ENCODE measurements around the gene MSH5.
"Not testable (repeated sequence)": the region's sequence is repeated elsewhere in the genome, so short reads cannot be mapped to it uniquely, and the experiment has no call there.

Gene MSH5

DNA sequence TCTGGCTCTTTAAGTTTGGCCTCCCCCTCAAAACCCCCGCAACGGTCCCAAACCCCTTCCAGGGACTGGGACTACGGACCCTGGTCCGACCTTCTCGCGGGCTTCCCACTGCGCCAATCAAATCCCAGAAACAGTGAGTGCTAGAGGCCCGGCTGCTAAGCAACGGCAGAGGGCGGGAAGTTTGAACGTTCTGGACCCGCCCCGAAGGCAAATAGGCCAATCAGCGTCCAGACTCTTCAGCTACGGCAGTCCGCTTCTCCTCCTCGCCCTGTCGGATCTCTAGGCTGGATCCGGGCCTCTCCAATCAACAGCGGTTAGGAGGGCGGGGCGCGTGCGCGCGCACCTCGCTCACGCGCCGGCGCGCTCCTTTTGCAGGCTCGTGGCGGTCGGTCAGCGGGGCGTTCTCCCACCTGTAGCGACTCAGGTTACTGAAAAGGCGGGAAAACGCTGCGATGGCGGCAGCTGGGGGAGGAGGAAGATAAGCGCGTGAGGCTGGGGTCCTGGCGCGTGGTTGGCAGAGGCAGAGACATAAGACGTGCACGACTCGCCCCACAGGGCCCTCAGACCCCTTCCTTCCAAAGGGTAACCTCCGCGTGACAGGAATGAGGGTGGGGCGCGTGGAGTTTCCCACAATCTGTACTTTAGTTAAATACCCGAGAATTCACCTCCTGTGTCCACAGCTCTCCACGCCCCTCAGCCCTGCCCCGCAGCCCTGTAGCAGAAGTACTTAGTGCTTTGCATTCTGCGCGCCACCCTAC is at the start of gene MSH5:
Gene MSH5, plus strand, starts transcription at position 367 of the 758 bp plus-strand sequence. CDS start 462 bp downstream, outside the sequence.
- DNase-seq (ENCODE audit: low read depth, low spot score): peak; percentile 88

DNA sequence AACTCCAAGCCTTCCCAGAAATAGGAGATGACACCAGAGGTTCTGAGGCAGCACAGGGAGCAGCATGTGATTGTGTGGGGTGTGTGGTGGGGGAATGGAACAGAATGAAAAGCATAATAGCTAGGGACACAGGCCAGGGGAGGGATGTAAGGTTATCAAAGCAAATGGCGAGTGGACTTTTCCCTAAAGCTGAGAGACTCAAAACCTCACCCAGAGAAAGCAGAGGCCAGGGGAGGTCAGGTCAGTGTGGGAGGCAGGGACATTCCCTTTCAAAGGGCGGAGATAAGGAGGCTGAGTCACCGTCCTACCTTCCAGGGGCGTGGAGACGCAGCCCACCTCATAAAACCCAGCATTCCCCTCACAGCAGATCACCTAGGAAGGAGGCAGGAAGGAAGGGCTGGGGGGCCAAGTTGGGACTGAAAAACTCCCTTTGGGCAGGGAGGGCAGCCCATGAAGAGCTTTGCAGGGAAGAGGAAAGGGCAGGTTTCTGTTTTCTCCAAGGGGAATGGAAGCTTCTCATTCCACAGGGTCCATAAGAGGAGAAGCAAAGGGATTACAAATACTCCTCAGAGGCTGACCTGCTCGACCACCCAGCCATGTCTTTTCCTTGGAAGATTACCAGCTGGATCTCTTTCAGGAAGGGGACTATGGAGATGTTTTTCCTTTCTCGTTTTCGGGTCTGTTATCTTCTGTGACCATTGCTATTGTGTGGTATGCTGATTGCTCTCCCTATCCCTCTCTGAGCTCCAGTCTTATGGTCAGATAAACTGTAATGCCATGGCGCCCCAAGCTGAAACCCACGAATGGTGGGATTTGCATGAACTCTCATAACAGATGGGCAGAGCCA is 49.4 kb upstream of the MSH5 start:
- DNase-seq (ENCODE audit: low read depth, low spot score): no peak

DNA sequence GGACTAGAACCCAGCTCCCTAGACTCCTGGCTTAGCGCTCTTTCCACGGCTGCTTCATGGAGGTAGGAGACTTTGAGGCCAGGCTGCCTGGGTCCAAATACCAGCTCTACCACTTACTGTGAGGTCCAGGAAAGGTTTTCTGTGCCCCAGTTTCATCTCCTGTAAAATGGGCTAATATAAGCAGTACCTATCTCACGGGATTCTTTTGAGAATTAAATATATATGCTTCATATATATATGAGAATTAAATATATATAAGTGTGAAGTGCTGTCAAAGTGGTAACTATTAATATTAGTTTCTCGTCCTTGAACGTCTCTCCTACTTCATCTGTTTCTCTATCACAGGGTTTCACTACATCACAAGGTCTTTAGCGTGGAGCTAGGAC is 48.7 kb upstream of the MSH5 start:
- no peak for DNase-seq (ENCODE audit: low read depth, low spot score)

- DNase-seq (ENCODE audit: low read depth, low spot score): no peak
These were observed 48.2 kb upstream of the MSH5 start for GRCh38 chr6:31691564-31692108.

DNA sequence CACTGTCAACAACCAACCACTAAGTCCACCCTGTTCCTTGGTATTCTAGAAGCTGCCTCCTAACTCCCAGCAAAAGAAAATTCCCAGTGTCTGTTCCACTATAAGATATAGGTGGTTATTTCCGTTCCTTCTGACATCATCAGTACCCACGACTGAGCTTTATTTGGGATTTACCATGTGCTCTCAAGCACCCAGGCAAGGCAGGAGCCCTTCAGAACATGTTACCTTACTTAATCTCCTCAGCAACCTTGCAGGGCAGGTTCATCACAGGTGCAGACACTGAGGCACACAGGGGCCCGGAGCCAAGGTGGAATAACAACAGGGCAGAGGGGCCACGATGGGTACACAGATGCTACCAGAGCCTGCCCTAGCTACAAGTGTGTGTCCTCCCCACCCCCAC is 47.5 kb upstream of the MSH5 start:
- no peak for DNase-seq (ENCODE audit: low read depth, low spot score)

GRCh38 chr6:31692886-31693285 is 46.9 kb upstream of the MSH5 start:
- DNase-seq (ENCODE audit: low read depth, low spot score): no peak

DNA sequence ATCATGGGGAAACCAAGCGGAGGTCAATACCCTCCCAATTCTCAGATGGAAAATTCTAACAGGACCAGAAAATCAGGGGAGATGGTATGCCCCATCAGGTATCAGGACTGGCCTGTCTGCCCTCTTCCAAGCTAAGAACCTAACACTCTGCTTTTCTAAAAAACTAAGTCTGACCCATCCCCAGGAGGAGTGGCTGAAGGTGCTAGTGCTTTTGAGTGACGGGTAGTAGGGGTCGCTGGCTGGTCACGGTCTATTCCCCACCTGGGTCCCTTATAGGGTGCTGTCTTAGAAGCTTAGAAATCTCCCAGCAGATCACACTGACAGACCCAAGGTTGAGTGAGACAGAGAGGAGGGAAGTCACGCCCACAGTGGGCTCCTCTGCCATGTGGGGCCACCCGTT is 46.3 kb upstream of the MSH5 start:
- DNase-seq (ENCODE audit: low read depth, low spot score): no peak

GRCh38 chr6:31697555-31697954 is 42.2 kb upstream of the MSH5 start:
- no peak for DNase-seq (ENCODE audit: low read depth, low spot score)

DNA sequence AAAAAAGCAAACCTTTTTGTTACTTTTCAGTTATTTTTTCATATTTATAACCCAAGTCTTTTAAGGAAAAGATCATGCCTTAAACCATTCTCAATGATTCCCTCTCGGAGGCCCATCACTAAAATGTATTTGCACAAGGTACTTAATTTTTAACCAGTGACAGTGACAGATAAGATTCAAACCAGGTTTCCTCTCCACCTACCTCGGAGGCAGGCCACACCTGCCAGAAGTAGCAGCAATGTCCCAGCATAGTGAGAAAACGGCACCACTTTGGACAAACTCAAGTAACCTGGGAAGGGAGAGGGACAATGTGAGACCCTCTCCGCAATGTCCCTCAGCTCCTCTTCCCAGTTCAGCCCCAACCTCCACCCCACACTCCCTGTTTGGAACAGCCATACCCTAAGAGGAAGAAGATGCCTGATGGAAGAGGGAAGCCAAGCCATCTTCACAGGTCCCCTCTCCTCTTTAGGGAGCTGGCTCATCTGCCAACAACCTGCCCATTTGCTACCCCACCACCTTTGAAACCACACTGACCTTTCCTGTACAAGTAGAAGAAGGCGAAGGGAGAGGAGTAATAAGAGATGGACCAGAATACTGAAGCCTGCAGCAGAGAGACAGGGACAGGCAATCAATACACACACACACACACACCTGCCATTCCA is 38.9 kb upstream of the MSH5 start:
- DNase-seq (ENCODE audit: low read depth, low spot score): no peak

DNA sequence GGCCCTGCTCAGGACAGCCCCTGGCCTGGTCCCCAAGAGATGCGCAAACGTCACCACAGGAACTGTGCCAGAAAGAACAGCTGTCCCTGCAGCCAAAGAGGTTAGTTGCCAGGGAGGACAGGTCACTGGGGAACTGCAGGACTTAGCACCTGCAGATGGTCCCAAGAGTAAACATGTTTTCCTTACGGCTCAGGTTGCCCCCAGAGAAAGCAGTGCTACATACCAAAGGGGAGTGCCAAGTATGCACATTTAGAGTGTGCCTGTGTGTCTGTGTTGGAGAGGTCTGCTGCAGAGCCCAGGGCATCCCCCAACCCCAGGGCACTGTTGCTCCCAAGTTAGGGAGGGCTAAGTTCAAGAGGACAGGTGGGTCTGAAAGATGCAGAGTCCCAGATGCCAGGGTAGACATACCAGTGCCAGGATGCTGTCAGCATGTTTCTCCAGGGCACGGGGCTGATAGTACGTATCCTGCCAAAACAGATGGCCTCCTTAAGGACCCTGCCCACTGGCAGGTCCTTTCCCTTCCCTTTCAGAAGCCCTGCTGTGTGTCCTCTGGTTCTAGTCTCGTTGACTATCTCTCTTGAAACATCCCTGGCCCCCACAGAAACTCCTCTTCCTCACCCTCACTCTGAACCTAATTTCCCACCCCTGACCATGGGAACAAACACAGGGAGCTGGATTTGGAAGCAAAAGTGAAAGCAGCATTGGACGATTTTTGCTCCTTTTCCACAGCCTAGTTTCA is 38.0 kb upstream of the MSH5 start:
- no peak for DNase-seq (ENCODE audit: low read depth, low spot score)

DNA sequence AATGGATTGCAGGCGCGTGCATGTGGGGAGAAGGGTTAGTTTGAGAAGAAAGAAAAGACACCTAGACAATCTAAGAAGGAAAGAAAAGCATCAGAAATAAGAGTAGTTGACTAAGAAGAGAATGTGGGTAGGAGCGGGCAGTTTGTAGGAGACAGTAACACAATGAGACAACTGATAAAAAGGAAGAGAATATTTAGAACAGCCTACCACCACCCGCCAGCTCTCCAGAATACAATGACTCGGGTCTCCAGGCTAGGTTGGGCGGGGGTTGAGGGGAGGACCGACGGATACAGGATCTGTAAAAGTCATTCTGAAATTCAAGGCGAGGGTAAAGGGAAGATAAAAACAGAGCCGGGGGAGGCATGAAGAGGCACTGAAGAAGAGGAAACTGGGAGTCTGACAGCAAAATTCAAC is 37.4 kb upstream of the MSH5 start:
- DNase-seq (ENCODE audit: low read depth, low spot score): no peak

DNA sequence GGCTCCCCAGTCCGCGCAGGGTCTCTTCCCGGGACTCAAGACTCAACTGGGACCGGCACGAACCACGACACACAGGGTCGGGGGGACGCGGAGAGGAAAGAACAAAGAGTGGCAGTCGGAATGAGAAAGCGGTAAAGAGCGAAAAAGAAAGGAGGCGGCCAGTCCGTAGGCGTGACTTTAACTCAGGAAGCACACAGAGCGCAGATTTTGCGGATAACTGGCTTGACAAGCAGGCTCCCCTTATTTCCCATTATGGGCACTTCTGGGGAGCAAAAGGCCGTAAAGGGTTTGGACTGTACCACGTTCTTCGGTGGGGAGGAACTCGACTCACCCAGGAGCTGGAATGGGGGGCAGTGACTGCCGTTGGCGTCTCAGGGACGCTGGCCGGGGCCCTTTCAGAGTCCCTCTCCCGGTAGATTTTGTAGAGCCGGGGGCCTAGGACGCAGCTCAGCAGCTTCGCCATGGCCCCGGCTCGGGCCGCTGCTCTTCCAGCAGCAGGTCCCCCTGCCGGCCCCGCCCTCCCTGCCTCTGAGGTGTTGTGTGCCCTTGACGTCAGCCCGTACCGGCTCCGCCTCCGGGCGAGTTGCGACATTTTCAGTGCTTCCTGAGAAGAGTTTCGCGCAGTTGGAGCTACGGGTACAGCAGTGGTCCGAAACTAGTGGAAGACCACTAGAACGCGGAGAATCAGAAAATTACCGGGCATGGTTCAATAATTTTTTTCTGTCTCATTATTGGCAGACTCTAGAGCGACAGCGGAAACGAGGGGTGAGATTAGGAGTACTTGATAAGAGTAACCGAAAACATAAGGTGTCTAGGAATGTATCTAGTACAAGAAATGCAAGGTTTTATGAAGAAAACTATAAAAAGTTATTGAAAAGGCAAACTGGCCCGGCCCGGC is 36.7 kb upstream of the MSH5 start, which contains the start of gene ABHD16A:
Gene ABHD16A, minus strand, starts transcription at position 506 of the 898 bp plus-strand sequence. Its CDS starts 43 bp downstream, at position 463.
- DNase-seq (ENCODE audit: low read depth, low spot score): peak; percentile 91

DNA sequence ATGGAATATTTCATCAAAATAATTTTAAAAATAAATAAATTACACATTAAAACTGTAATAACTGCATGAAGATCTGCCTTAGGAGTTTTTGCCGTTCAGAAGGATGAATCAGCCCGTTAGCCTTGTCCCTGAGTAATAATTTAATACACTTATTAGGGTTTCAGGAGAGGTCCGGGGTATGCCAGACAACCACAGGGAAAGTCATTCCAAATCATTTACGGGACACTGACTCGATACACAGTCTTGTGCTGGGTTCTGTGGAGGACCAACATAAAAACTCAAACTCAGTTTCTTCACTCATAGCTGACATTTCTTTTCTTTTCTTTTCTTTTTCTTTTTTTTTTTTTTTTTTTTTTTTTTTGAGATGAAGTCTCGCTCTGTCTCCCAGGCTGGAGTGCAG is 33.9 kb upstream of the MSH5 start:
- DNase-seq (ENCODE audit: low read depth, low spot score): no peak

DNA sequence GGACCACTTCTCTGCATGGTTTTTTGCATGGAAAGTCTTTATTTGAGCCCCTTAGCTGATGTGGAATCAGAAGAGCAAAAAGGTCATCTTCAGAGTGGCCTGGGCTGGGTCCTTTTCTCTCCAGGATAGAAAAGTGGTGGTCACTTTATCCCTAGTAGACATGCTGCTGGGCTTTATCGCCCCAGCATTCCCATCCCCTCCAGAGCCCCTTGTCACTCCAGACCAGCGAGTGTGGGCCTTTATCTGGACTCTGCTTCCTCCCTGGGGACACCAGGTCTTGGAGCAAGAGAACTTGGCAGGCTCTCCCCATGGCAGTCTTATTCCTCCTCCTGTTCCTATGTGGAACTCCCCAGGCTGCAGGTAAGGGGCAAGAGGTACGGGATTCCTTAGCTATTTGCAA is 33.2 kb upstream of the MSH5 start, which contains the start of gene LY6G6F:
Gene LY6G6F, plus strand, starts transcription at position 268 of the 400 bp plus-strand sequence. Its CDS starts 41 bp downstream, at position 309.
- DNase-seq (ENCODE audit: low read depth, low spot score): no peak

GRCh38 chr6:31707701-31708100 is 32.1 kb upstream of the MSH5 start:
- no peak for DNase-seq (ENCODE audit: low read depth, low spot score)

- DNase-seq (ENCODE audit: low read depth, low spot score): no peak
These were observed 31.6 kb upstream of the MSH5 start for GRCh38 chr6:31708224-31708623.

GRCh38 chr6:31709157-31709556 is 30.6 kb upstream of the MSH5 start:
- not testable (repeated sequence) for DNase-seq (ENCODE audit: low read depth, low spot score)

DNA sequence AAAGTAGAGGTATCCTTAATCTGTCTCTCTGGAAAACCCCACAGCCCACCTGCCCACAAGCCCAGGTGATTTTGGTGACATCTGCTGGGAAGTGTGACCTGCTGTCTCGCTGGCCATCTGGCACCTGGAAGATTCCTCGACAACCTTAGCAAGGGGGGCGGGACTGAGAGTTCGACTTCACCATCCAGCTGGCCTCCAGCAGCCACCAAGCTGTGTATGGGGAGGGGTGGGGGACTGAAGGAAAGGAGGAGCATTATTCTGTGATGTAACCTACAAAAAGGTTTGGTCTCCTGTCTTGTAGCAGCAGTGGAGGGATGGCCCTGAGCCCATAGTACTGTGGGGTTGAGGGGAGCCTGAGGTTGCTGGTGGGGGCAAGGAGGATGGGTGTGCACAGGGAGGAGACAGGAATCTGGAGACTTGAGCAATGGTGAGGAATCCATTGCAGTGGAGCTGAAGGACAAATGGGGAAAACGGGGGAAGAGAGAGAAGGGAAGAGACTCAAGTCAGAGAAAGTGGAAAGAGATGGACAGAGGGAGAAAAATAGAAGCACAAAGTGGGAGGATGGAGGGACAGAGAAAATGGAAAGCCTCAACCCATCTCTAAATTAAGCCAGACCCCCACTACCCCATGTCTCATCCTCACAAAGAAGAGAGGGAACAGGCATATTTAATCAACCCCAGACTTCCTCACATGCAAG is 29.1 kb upstream of the MSH5 start:
- DNase-seq (ENCODE audit: low read depth, low spot score): no peak

- DNase-seq (ENCODE audit: low read depth, low spot score): no peak
These were observed 28.6 kb upstream of the MSH5 start for GRCh38 chr6:31711233-31711632.

Measured in activated CD4-positive, CD25-positive, alpha-beta regulatory T cell treated with anti-CD3 and anti-CD28 coated beads, Interleukin-2, amount 50 U/mL, for 16 hours (primary cell).